GM18502 (cell line): ENCODE measurements around the gene PABPN1L.
A peak's percentile ranks its signal among the peaks of the same experiment; 100 is the strongest.

ENCODE experiments used
- ATAC-seq: cut with Tn5 transposase; IDR thresholded peaks from one replicate; pipeline ENCODE4 v1.9.1; 2021; ENCODE audit warnings: mild to moderate bottlenecking; ENCODE audit not compliant: unreplicated experiment, poor library complexity

PABPN1L gene

GRCh38 chr16:88871349-88871702 lies 4.9 kb upstream of the PABPN1L start:
- ATAC-seq, result no peak

- no peak for ATAC-seq
Observed at GRCh38 chr16:88870608-88871348, 4.3 kb upstream of the PABPN1L start.

- no peak for ATAC-seq
Observed at GRCh38 chr16:88869673-88869980, 3.2 kb upstream of the PABPN1L start.

GRCh38 chr16:88868974-88869672 lies 2.7 kb upstream of the PABPN1L start:
- ATAC-seq, result no peak

GRCh38 chr16:88867581-88868246 lies 1.3 kb upstream of the PABPN1L start:
- no peak for ATAC-seq

GRCh38 chr16:88865742-88866141 lies 718 bp downstream of the PABPN1L start:
- ATAC-seq, result no peak

GRCh38 chr16:88865310-88865709 lies 1.1 kb downstream of the PABPN1L start:
- no peak for ATAC-seq

- ATAC-seq, result no peak
Observed at GRCh38 chr16:88864521-88864920, 1.9 kb downstream of the PABPN1L start.

- no peak for ATAC-seq
Observed at GRCh38 chr16:88864099-88864498, 2.4 kb downstream of the PABPN1L start.

GRCh38 chr16:88863426-88863825 lies 3.0 kb downstream of the PABPN1L start:
- no peak for ATAC-seq

- no peak for ATAC-seq
Observed at GRCh38 chr16:88862968-88863367, 3.5 kb downstream of the PABPN1L start.

- ATAC-seq, result no peak
Observed at GRCh38 chr16:88861359-88861758, 5.1 kb downstream of the PABPN1L start.

- no peak for ATAC-seq
Observed at GRCh38 chr16:88859381-88860091, 6.9 kb downstream of the PABPN1L start.

- ATAC-seq, result peak; percentile 41
Observed at GRCh38 chr16:88857728-88858339, 8.6 kb downstream of the PABPN1L start.

GRCh38 chr16:88856828-88857727 lies 9.4 kb downstream of the PABPN1L start, which contains the start of the genes GALNS and TRAPPC2L:
Gene GALNS, minus strand, starts transcription at chr16:88856947. Its CDS starts 70 bp downstream, at chr16:88856877.
Gene TRAPPC2L, plus strand, starts transcription at chr16:88857127. Its CDS starts 24 bp downstream, at chr16:88857151.
- peak; percentile 79 for ATAC-seq

- ATAC-seq, result no peak
Observed at GRCh38 chr16:88856122-88856827, 10.2 kb downstream of the PABPN1L start.

GRCh38 chr16:88855736-88856121 lies 10.7 kb downstream of the PABPN1L start:
- ATAC-seq, result no peak

- ATAC-seq, result no peak
Observed at GRCh38 chr16:88855176-88855575, 11.3 kb downstream of the PABPN1L start.
